GM21423 (cell line): ENCODE data around the gene WAPL.
A peak's percentile ranks its signal among the peaks of the same experiment; 100 is the strongest.

Experiments
- ATAC-seq: cut with Tn5 transposase; IDR thresholded peaks from one replicate; pipeline ENCODE4 v1.9.1; 2021; ENCODE audit warnings: mild to moderate bottlenecking, moderate library complexity; ENCODE audit not compliant: unreplicated experiment

WAPL gene

GRCh38 chr10:86480571-86480970 is 41.0 kb downstream of the WAPL start:
- no peak for ATAC-seq

DNA sequence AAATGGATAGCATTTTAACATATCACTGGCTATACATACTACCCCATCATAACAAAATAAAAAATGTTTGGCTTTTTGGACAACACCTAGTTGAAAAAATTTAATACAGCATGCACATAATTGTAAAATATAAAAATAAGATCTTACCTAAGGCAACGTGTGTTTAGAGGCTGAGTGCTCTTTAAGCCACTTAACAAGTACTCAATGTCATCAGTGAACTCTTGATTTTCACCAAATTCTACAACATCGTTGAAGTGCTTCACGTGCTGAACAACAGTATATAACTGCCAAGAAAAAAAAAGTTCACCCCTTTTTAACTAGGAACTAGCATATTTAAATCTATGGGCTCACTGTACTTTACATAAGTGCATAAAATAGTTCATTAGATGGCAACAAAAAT is 49.5 kb downstream of the WAPL start:
- ATAC-seq: no peak

DNA sequence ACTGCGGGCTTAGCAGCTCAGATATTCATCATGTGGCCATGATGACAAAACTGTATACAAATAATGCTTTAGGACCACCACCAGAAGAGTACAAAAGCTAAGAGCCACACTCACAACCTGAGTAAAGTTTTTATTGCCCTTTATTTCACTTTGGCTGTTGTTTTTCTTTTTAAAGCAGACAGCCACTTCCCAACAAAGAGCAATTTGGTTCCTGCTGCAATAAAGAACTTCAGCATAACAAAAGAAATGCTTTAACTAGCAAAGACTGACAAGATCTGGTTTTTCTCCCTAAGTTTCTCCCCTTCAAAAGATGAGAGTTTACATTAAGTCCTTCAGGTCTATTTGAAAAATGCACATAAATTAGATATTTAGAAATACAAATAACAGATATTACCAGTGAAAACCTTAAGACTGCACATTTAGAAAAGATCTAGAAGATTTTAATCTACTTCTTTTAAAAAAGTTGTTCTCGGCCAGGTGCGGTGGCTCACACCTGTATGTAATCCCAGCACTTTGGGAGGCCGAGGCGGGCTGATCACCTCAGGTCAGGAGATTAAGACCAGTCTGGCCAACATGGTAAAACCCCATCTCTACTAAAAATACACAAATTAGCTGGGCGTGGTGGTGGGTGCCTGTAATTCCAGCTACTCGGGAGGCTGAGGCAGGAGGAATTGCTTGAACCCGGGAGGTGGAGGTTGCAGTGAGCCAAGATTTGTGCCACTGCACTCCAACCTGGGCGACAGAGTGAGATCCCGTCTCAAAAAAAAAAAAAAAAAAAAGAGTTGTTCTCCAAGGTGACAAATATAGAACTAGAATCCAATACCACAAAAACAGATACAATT is 59.4 kb downstream of the WAPL start:
- no peak for ATAC-seq

DNA sequence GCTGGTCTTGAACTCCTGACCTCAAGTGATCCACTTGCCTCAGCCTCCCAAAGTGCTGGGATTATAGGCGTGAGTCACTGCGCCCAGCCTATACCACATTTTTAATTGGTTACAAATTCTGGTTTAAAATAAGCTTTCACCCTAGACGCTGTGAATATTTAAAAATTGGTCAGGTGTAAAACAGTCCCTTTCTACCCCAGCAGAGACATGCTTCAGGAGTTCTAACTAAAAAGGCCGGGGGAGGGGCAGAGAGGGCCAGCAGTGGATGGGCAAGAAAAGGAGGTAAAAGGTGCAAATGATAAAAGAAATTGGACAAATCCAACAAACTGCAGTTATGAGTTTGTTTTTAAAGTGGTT is 70.0 kb downstream of the WAPL start:
- peak; percentile 74 for ATAC-seq

GRCh38 chr10:86450806-86451603 is 70.6 kb downstream of the WAPL start:
- ATAC-seq: no peak

- ATAC-seq: no peak
Measured at GRCh38 chr10:86449926-86450558, 71.5 kb downstream of the WAPL start.

GRCh38 chr10:86447432-86447831 is 74.2 kb downstream of the WAPL start:
- no peak for ATAC-seq

DNA sequence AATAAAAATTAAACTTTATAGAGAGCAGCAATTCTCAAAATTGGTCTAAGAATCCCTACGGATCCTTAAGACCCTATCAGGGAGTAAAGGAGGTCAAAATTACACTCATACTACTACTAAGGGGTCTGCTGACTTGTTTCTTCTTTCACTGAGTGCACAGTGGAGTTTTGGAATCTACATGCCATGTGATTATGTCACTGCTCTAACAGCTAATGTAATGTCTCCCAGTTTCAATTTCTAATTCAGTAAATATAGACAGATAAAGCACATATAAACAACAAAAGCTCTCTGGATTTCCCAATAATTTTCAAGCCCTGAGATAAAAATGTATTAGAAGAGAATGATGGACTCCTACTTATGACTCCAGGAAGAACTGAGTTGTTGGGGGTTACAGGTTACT is 74.6 kb downstream of the WAPL start:
- ATAC-seq: no peak

GRCh38 chr10:86446440-86446839 is 75.2 kb downstream of the WAPL start:
- ATAC-seq: no peak

- ATAC-seq: no peak
Measured at GRCh38 chr10:86443936-86444335, 77.7 kb downstream of the WAPL start.

DNA sequence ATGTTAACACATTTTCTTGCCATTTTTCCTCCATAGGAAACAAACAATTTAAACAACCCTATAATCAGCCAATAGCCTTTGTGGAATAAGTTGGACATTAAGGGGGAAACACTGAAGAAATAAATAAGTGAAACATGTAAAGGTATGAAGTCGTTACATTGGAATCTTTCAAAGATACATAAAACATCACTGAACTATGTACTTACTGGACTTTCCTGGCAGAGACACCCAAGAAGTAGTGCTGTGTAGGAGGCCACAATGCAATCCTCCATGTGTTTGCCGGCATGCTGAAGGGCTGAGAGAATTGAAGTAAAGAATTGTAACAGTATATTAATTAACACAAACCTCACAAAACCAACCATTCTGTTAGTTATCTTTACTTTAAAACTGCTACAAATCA is 78.5 kb downstream of the WAPL start:
- no peak for ATAC-seq

DNA sequence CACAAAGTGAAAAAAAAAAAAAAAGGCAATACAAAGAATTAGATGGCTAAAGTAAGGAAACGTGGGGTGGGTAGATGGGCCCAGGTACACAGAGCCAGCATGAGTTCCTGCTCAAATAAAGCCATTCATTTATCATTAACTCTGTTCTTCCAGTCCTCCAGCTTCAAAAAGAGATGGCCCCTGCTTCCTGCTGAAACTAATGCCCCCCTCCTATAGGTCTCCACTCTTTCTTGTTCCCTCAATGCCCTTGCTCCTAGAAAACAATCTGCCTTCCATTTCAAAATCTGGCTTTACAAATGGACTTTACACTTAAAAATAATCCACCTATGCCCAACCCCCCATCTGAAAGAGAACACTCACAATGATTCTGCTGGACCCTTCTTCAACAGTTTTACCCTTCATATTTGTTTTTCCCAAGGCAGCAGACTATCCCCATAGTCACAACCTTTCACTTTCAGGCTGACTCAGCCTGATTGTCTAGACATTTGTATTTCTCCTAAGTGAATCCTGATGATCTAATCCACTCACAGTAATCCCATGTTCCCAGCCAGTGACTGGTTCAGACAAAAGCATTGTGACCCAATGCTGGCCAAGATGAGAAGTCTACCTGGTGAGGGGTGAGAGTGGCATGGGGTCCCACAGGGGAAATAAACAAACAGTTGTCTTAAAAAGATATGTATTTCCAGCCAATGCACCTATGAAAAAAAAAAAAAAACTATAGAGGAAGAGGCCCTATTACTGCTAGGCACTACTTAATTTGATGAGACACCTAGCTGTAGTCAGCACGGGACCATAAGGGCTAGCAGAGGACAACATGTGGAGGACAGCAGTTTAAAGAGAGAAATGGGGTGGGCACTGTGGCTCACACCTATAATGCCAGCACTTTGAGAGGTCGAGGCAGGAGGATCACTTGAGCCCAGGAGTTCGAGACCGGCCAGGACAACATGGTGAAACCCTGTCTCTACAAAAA is 80.4 kb downstream of the WAPL start:
- no peak for ATAC-seq

DNA sequence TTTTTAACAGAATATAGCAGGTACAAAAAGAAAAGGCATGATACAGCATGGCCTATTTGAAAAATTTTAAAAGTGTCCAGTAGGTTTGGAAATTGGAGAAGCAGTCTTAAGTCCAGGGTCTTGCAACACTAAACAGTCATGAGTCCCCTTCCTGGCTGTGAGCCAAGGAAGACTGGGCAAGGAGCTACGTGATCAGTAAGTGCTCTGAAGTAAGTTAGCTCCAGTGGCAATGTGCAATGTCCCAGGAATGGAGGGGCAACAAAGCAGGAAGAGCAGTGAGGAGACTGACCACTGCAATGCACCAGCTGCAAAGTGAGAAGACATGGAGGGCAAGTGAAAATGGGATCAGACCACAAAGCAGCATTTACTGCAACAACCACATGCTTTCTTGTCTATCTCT is 82.0 kb downstream of the WAPL start:
- no peak for ATAC-seq

DNA sequence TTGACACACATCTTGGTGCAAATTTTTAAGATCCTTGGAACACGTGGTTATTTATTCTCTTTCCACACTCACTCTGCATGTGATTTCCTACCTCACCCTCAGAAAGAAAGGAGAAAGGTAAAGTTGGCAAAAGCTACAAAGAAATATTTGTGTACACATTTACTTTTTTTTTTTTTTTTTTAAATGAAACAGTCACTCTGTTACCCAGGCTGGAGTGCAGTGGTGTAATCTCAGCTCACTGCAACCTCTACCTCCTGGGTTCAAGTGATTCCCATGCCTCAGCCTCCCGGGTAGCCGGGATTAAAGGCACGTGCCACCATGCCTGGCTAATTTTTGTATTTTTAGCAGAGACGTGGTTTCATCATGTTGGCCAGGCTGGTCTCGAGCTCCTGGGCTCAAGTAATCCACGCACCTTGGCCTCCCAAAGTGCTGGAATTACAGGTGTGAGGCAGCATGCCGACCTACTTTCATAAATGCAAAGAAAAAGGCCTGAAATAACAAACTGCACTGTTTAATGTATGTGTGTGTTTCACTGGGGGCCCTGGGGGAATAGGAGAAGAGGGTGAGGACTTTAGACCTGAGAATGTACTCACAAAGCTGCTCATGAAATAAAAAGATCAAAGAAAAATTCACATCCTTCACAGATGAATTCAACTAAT is 83.4 kb downstream of the WAPL start:
- ATAC-seq: no peak

DNA sequence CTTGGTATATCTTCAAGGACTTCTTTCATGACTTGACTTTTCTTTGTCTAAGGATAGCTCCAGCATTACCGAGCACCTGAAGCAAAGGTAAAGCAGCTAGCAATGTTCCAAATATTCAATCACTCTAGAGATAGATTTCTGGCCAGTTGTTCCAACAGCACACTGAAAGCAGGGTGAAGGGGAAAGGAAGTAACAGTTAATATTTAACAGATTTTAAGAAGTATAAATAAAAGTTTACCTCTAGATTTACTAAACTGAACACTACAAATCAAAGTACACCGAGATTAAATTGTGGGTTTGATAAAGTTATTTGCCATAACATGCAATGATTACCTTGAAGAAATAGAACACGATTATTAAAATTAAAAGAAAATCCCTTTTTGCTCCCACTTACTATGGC is 84.1 kb downstream of the WAPL start:
- ATAC-seq: no peak

GRCh38 chr10:86436963-86437362 is 84.6 kb downstream of the WAPL start:
- no peak for ATAC-seq

DNA sequence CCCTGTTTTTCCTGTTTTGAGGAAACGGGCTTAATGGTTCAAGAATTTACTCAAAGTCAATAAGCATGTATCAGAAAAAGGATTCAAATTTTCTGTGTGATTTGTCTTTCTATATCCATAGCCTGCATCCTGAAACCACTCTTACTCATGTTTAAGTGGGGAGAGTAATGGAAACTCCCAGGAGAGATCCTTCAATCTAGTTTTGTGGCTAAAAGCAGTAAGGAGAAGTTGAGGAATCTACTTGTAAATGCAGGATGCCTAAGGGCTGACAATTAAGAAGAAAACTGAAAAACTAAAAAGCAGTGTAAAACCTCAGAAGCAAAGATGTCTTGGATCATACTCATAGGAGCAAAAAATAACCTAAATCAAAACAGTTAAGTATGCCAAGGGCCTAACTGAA is 86.9 kb downstream of the WAPL start:
- ATAC-seq: no peak

DNA sequence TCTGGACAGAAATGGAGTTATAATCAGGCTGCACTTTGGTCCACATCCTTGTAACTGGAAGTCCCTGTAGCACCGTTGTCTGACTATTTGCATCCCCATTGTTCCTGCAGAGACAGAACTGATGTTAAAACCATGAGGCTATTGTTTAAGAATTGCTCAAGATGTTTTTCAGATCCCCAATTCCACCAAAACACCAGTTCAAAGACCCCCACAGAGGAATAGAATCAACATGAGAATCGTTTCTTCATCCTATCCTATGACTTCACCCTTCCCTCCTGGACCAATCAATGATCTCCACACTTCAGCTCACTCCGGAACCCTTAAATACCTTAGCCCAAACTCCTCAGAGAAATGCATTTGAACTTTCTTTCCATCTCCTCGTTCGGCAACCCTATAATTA is 97.9 kb downstream of the WAPL start:
- no peak for ATAC-seq

- no peak for ATAC-seq
Measured at GRCh38 chr10:86419101-86419500, 102.5 kb downstream of the WAPL start.

DNA sequence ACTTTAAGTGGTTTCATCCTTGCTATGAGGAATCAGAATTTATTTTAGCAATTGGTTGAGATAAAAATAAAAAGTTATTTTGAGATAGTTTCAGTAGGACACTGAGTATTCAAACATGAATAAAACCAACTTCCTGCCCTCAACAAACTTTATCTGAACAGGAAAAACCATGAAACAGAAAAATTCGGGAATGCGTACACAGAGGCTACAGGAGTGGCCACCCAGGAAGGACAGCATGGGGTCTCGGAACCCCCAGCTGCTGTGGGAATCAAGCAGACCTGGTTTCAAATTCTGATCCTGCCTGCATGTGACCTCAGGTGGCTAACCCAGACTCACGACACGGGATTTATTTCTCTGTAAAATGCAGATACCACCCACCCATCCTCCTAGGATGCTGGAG is 106.0 kb downstream of the WAPL start:
- ATAC-seq: no peak
